IgD-negative memory B cell (primary cell): ENCODE measurements around the gene CAPS2. TPM values are rescaled to one million over a fixed set of nuclear protein-coding genes. Genes with fewer than 3 reads are reported as not detected.

Experiments
- H3K27ac Mint-ChIP-seq, 3 donors: one replicate each; pipeline ENCODE4 v1.8.0; 2020 to 2022; ENCODE audit warnings: mild to moderate bottlenecking in 3 of 3, mixed read lengths in 3 of 3, moderate library complexity in 1 of 3
- H3K27me3 Mint-ChIP-seq: one replicate; pipeline ENCODE4 v1.8.0; 2021; ENCODE audit warnings: mixed read lengths
- H3K36me3 Mint-ChIP-seq: one replicate; pipeline ENCODE4 v1.8.0; 2020; ENCODE audit warnings: mild to moderate bottlenecking, mixed read lengths
- H3K4me1 Mint-ChIP-seq, 3 donors: one replicate each; pipeline ENCODE4 v1.8.0; 2020 to 2022; ENCODE audit warnings: mixed read lengths in 3 of 3, mild to moderate bottlenecking in 1 of 3
- H3K4me3 Mint-ChIP-seq, 4 donors: one replicate each; pipeline ENCODE4 v1.8.0; 2020 to 2022; ENCODE audit warnings: mild to moderate bottlenecking in 4 of 4, mixed read lengths in 4 of 4, moderate library complexity in 3 of 4
- H3K9me3 Mint-ChIP-seq, 3 donors: one replicate each; pipeline ENCODE4 v1.8.0; 2020 to 2021; ENCODE audit warnings: mixed read lengths in 3 of 3, mild to moderate bottlenecking in 1 of 3
- polyA plus RNA-seq: library from polyadenylated mRNA; unstranded; fragments of 300-500 nt; fragmentation: Illumina TruSeq; gene quantifications from one replicate; pipeline ENCODE4 v1.2.3, GENCODE V29; 2021

Gene CAPS2
- polyA plus RNA-seq, 1 donor from 2014 or later = 1.5 TPM

- no peak overlapping the region for H3K4me3 Mint-ChIP-seq
- no peaks in the 10 kb centered on the region for H3K27me3 Mint-ChIP-seq
- no peaks in the 10 kb centered on the region for H3K9me3 Mint-ChIP-seq
- H3K36me3 Mint-ChIP-seq = no peaks in the 10 kb centered on the region
- peaks cover 0 to 2% (median 0%) of the 10 kb centered on the region in 3 donors for H3K4me1 Mint-ChIP-seq
- H3K27ac Mint-ChIP-seq = no peak overlapping the region
Measured at GRCh38 chr12:75271576-75271975, 58.5 kb downstream of the CAPS2 start.

DNA sequence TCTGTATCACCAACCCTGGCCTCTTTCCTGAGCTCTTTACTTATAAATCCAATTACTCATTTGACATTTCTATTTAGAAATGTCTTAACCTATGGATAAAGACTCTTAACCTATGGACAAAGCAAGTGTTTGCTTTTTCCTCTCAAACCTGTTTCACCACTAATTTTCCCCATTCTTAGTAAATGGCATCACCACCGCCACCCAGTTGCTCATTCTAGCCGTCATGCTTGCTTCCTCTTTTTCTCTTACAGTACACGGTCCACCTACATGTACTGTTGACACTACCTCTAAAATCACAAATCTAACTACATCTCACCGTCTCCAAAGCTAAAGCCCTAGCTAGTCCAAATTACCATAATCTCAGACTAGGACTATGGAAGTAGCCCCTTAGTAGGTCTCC, 60.0 kb downstream of the CAPS2 start:
- no peaks in the 10 kb centered on the region for H3K27me3 Mint-ChIP-seq
- no peak overlapping the region for H3K27ac Mint-ChIP-seq
- H3K9me3 Mint-ChIP-seq = peaks cover 0 to 6% (median 2%) of the 10 kb centered on the region in 3 donors
- no peaks in the 10 kb centered on the region for H3K36me3 Mint-ChIP-seq
- no peak overlapping the region for H3K4me3 Mint-ChIP-seq
- H3K4me1 Mint-ChIP-seq = peaks cover 0 to 2% (median 0%) of the 10 kb centered on the region in 3 donors

- Mint-ChIP-seq H3K9me3 (peaks cover 0 to 6% (median 2%) of the 10 kb centered on the region in 3 donors), H3K27me3 (no peaks in the 10 kb centered on the region), H3K4me1 (peaks cover 0 to 2% (median 0%) of the 10 kb centered on the region in 3 donors), H3K27ac (no peak overlapping the region), H3K36me3 (no peaks in the 10 kb centered on the region), H3K4me3 (no peak overlapping the region)
Measured at GRCh38 chr12:75269209-75269608, 60.9 kb downstream of the CAPS2 start.

GRCh38 chr12:75260316-75260715, 69.8 kb downstream of the CAPS2 start:
- H3K9me3 Mint-ChIP-seq = peaks cover 0 to 4% (median 0%) of the 10 kb centered on the region in 3 donors
- H3K27ac Mint-ChIP-seq = no peak overlapping the region
- no peaks in the 10 kb centered on the region for H3K27me3 Mint-ChIP-seq
- no peak overlapping the region for H3K4me3 Mint-ChIP-seq
- no peaks in the 10 kb centered on the region for H3K36me3 Mint-ChIP-seq
- H3K4me1 Mint-ChIP-seq = no peaks in the 10 kb centered on the region

- Mint-ChIP-seq H3K36me3 (no peaks in the 10 kb centered on the region), H3K9me3 (peaks cover 0 to 4% (median 0%) of the 10 kb centered on the region in 3 donors), H3K4me3 (no peak overlapping the region), H3K27ac (peak overlapping the region in 1 of 3 donors; percentile 51), H3K4me1 (no peaks in the 10 kb centered on the region), H3K27me3 (no peaks in the 10 kb centered on the region)
Measured at GRCh38 chr12:75259143-75259542, 71.0 kb downstream of the CAPS2 start.

GRCh38 chr12:75257510-75257909, 72.6 kb downstream of the CAPS2 start:
- H3K27me3 Mint-ChIP-seq = no peaks in the 10 kb centered on the region
- H3K36me3 Mint-ChIP-seq = no peaks in the 10 kb centered on the region
- H3K4me1 Mint-ChIP-seq = no peaks in the 10 kb centered on the region
- H3K27ac Mint-ChIP-seq = no peak overlapping the region
- no peaks in the 10 kb centered on the region for H3K9me3 Mint-ChIP-seq
- H3K4me3 Mint-ChIP-seq = no peak overlapping the region

- Mint-ChIP-seq H3K9me3 (peaks cover 0 to 10% (median 3%) of the 10 kb centered on the region in 3 donors), H3K36me3 (no peaks in the 10 kb centered on the region), H3K27me3 (no peaks in the 10 kb centered on the region), H3K27ac (no peak overlapping the region), H3K4me3 (no peak overlapping the region), H3K4me1 (no peaks in the 10 kb centered on the region)
Measured at GRCh38 chr12:75245108-75245507, 85.0 kb downstream of the CAPS2 start.

DNA sequence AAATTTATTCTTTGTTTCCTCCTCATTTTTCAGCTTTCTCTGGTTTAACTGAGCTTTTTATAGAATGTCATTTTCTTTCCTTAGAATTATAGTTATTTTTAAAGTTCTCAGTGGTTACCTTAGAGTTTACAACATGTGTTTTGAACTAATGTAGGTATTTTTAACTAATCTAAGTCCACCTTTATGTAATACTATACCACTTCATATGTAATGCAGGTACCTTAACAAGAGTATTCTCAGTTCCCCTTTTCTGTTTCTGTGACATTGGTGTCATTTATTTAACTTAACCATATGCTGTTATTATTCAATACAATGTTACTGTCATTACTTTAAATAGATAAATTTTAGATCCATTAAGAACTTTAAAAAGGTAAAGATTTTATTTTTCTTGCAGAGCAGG, 90.1 kb downstream of the CAPS2 start:
- Mint-ChIP-seq H3K9me3 (peaks cover 0 to 10% (median 3%) of the 10 kb centered on the region in 3 donors), H3K27me3 (no peaks in the 10 kb centered on the region), H3K4me3 (no peak overlapping the region), H3K4me1 (no peaks in the 10 kb centered on the region), H3K27ac (no peak overlapping the region), H3K36me3 (no peaks in the 10 kb centered on the region)

DNA sequence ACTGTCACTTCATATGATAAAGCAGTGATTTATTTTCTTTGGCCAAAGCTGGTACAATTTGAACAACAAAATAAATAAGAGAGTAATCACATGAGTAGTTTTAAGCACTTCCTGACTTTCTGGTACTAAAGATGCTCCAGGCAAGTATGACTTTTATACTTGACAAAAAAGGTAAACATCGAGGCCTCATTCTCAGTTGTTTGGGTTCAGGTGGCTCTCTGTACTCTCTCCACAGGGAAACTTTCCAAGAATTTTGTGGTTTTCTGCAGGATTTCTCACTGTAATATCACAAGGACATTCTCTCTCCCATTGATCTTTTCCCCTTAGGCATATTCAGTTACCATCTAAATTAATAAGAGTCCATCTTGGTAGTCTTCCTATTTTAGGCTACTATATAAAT, 93.9 kb downstream of the CAPS2 start:
- Mint-ChIP-seq H3K4me3 (no peak overlapping the region), H3K36me3 (no peaks in the 10 kb centered on the region), H3K27me3 (no peaks in the 10 kb centered on the region), H3K27ac (no peak overlapping the region), H3K4me1 (no peaks in the 10 kb centered on the region), H3K9me3 (peaks cover 0 to 13% (median 3%) of the 10 kb centered on the region in 3 donors)

DNA sequence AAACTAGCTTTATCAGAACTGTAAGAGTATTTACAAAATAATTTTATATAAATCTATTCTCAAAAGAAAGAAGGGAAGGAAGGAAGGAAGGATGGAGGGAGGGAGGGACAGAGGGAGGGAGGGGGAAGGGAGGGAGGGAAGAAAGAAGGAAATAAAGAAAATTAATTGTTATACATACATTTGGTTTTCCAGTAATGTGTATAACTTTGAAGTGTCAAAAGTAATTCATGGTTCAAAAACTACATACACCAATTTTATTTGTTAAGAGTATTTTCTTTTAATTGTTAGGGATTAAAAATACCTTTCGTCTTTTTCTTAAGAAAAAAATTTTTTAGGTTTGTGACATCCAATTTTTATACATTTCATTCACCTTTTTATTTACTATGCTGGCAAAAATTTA, 103.0 kb downstream of the CAPS2 start:
- H3K4me3 Mint-ChIP-seq = no peak overlapping the region
- H3K27ac Mint-ChIP-seq = no peak overlapping the region
- H3K36me3 Mint-ChIP-seq = no peaks in the 10 kb centered on the region
- H3K4me1 Mint-ChIP-seq = no peaks in the 10 kb centered on the region
- H3K9me3 Mint-ChIP-seq = peaks cover 0 to 10% (median 2%) of the 10 kb centered on the region in 3 donors
- no peaks in the 10 kb centered on the region for H3K27me3 Mint-ChIP-seq

Other genes with a start within 250 kb of the CAPS2 start
- gene KCNC2, start 120.5 kb downstream of the CAPS2 start, polyA plus RNA-seq = not detected
- not detected for gene GLIPR1L1, start 4.3 kb upstream of the CAPS2 start, polyA plus RNA-seq
- 1.6 TPM for gene GLIPR1L2, start 60.8 kb upstream of the CAPS2 start, polyA plus RNA-seq
- 147 TPM for gene GLIPR1, start 150.4 kb upstream of the CAPS2 start, polyA plus RNA-seq
- gene KRR1, start 181.3 kb upstream of the CAPS2 start, polyA plus RNA-seq = 63.8 TPM